ENCODE data around the gene FBXO11.

DNA sequence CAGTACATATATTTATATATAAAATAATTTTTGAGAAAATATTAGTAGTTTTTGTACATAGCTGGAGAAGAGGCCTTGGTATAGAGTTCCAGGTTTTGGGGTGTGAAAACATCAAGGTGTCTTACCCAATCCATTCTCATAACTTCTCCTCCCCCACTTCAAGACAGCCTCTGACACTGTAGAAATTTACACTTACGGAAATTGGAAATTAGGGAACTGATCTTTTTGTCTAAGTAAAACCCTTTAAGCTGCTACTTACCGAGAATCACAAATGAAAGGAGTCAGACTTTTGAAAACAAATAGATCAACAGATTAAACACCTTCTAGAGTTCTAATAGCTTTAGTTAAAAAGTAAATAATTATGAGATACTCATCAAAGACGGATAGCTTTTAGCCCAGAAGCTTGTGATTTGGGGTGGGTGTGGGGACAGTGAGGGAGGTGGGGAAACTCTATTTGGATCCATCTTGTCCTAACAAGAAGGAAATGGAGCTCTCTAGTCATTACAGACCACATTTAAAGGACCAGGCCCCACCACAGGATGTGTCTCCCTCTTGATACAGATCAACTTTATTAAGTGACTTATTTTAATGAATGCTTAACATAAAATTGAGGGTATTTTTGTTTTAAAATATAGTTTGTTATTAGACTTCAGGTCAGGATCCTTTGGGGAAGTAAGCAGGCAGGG lies 11.1 kb upstream of the FBXO11 start:
- TF ChIP-seq, protein P1, sequence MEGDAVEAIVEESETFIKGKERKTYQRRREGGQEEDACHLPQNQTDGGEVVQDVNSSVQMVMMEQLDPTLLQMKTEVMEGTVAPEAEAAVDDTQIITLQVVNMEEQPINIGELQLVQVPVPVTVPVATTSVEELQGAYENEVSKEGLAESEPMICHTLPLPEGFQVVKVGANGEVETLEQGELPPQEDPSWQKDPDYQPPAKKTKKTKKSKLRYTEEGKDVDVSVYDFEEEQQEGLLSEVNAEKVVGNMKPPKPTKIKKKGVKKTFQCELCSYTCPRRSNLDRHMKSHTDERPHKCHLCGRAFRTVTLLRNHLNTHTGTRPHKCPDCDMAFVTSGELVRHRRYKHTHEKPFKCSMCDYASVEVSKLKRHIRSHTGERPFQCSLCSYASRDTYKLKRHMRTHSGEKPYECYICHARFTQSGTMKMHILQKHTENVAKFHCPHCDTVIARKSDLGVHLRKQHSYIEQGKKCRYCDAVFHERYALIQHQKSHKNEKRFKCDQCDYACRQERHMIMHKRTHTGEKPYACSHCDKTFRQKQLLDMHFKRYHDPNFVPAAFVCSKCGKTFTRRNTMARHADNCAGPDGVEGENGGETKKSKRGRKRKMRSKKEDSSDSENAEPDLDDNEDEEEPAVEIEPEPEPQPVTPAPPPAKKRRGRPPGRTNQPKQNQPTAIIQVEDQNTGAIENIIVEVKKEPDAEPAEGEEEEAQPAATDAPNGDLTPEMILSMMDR (IDR thresholded peaks at IDR 0.05): no peak
- TF ChIP-seq TCF7L2 (IDR thresholded peaks at IDR 0.05; ENCODE audit: low read depth, low read length): no peak
- TF ChIP-seq, protein P2, sequence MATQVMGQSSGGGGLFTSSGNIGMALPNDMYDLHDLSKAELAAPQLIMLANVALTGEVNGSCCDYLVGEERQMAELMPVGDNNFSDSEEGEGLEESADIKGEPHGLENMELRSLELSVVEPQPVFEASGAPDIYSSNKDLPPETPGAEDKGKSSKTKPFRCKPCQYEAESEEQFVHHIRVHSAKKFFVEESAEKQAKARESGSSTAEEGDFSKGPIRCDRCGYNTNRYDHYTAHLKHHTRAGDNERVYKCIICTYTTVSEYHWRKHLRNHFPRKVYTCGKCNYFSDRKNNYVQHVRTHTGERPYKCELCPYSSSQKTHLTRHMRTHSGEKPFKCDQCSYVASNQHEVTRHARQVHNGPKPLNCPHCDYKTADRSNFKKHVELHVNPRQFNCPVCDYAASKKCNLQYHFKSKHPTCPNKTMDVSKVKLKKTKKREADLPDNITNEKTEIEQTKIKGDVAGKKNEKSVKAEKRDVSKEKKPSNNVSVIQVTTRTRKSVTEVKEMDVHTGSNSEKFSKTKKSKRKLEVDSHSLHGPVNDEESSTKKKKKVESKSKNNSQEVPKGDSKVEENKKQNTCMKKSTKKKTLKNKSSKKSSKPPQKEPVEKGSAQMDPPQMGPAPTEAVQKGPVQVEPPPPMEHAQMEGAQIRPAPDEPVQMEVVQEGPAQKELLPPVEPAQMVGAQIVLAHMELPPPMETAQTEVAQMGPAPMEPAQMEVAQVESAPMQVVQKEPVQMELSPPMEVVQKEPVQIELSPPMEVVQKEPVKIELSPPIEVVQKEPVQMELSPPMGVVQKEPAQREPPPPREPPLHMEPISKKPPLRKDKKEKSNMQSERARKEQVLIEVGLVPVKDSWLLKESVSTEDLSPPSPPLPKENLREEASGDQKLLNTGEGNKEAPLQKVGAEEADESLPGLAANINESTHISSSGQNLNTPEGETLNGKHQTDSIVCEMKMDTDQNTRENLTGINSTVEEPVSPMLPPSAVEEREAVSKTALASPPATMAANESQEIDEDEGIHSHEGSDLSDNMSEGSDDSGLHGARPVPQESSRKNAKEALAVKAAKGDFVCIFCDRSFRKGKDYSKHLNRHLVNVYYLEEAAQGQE (IDR thresholded peaks at IDR 0.05; ENCODE audit: insufficient read depth in 1 of 2, low read depth in 2 of 2, low read length in 1 of 2): no peak
- no peak for TF ChIP-seq POLR2AphosphoS5 (IDR thresholded peaks at IDR 0.05; ENCODE audit: low read depth, low read length)
